HepG2 (cell line): Measurements from ENCODE around the gene GPT2.

Experiments used
- CTCF ChIP-seq: sonication (generic); formaldehyde crosslinking; IDR thresholded peaks from 2 replicates; pipeline ENCODE4 v1.5.0; 2020; ENCODE audit warnings: mild to moderate bottlenecking, missing genetic modification reagents, moderate library complexity
- YY1 ChIP-seq: IDR thresholded peaks from 2 replicates; pipeline ENCODE4 v1.6.1; 2011; ENCODE audit warnings: low read length, low read depth, moderate library complexity, mild to moderate bottlenecking; ENCODE audit not compliant: insufficient read depth, insufficient replicate concordance

GRCh38 chr16:46882940-46883307, 1.2 kb upstream of the GPT2 start:
- no peak for TF ChIP-seq CTCF (CRISPR knock-in tag)
- TF ChIP-seq YY1 = no peak
